KG1 (cell line): ENCODE measurements around the gene TNIP1.

ENCODE experiments used
- DNase-seq: peaks from one replicate; lab custom pipeline; 2025; lab: John Stamatoyannopoulos, UW

The TNIP1 gene

GRCh38 chr5:151064916-151065499, 15.8 kb downstream of the TNIP1 start:
- no peak for DNase-seq

- no peak for DNase-seq
Observed at GRCh38 chr5:151063142-151063989, 17.5 kb downstream of the TNIP1 start.

- no peak for DNase-seq
Observed at GRCh38 chr5:151062405-151063141, 18.3 kb downstream of the TNIP1 start.

GRCh38 chr5:151060742-151061141, 20.1 kb downstream of the TNIP1 start:
- DNase-seq: no peak

- DNase-seq: no peak
Observed at GRCh38 chr5:151058891-151059489, 21.8 kb downstream of the TNIP1 start.

- no peak for DNase-seq
Observed at GRCh38 chr5:151058301-151058700, 22.5 kb downstream of the TNIP1 start.

GRCh38 chr5:151056379-151057325, 24.2 kb downstream of the TNIP1 start:
- no peak for DNase-seq

- no peak for DNase-seq
Observed at GRCh38 chr5:151055336-151055735, 25.5 kb downstream of the TNIP1 start.

GRCh38 chr5:151054709-151055108, 26.1 kb downstream of the TNIP1 start:
- DNase-seq: no peak

GRCh38 chr5:151053796-151054462, 26.9 kb downstream of the TNIP1 start:
- no peak for DNase-seq

GRCh38 chr5:151052836-151053235, 28.0 kb downstream of the TNIP1 start:
- DNase-seq: no peak

- no peak for DNase-seq
Observed at GRCh38 chr5:151051931-151052608, 28.8 kb downstream of the TNIP1 start.

GRCh38 chr5:151051066-151051930, 29.5 kb downstream of the TNIP1 start:
- peak; percentile 10 for DNase-seq

- no peak for DNase-seq
Observed at GRCh38 chr5:151048526-151048925, 32.3 kb downstream of the TNIP1 start.

- no peak for DNase-seq
Observed at GRCh38 chr5:151047814-151048425, 32.9 kb downstream of the TNIP1 start.

GRCh38 chr5:151042453-151043093, 38.3 kb downstream of the TNIP1 start:
- DNase-seq: no peak

- no peak for DNase-seq
Observed at GRCh38 chr5:151041577-151042268, 39.1 kb downstream of the TNIP1 start.
